Endothelial cell (in vitro differentiated cells): ENCODE measurements around the gene C3orf70. TPM values are rescaled to one million over a fixed set of nuclear protein-coding genes. Genes with fewer than 3 reads are reported as not detected.

Source experiments
- DNase-seq: peaks from one replicate; pipeline ENCODE4 v3.0.0; 2021; ENCODE audit warnings: low spot score
- H3K27ac Mint-ChIP-seq: one replicate; pipeline ENCODE4 v1.8.0; 2021; ENCODE audit warnings: mixed read lengths, inconsistent platforms; ENCODE audit not compliant: unreplicated experiment
- H3K27me3 Mint-ChIP-seq: one replicate; pipeline ENCODE4 v1.8.0; 2021; ENCODE audit warnings: mild to moderate bottlenecking, moderate library complexity, mixed read lengths, inconsistent platforms; ENCODE audit not compliant: unreplicated experiment
- H3K36me3 Mint-ChIP-seq: one replicate; pipeline ENCODE4 v1.8.0; 2021; ENCODE audit warnings: mild to moderate bottlenecking, low read depth, mixed read lengths, inconsistent platforms; ENCODE audit not compliant: unreplicated experiment
- H3K4me1 Mint-ChIP-seq: one replicate; pipeline ENCODE4 v1.8.0; 2021; ENCODE audit warnings: mild to moderate bottlenecking, mixed read lengths, inconsistent platforms; ENCODE audit not compliant: unreplicated experiment
- H3K4me3 Mint-ChIP-seq: one replicate; pipeline ENCODE4 v1.8.0; 2021; ENCODE audit warnings: mild to moderate bottlenecking, mixed read lengths, inconsistent platforms; ENCODE audit not compliant: unreplicated experiment
- H3K9me3 Mint-ChIP-seq: one replicate; pipeline ENCODE4 v1.8.0; 2021; ENCODE audit warnings: mixed read lengths, inconsistent platforms; ENCODE audit not compliant: unreplicated experiment
- total RNA-seq: library from RNA; stranded (reverse); fragmentation: NEBNext Ultra II Directional; extraction: Animal tissue kit (Norgen Biotek cat#: 25700); gene quantifications from one replicate; pipeline ENCODE4 v1.2.1, GENCODE V29; 2021; ENCODE audit not compliant: unreplicated experiment
- TF ChIP-seq, protein P1 (sequence below): fragments of 200-600 bp; sonication (generic); IDR thresholded peaks from one replicate; pipeline ENCODE4 v1.5.0; 2021; ENCODE audit warnings: antibody characterized with exemption; ENCODE audit not compliant: unreplicated experiment

C3orf70 gene
- total RNA-seq, 1 donor from 2014 or later: 1.4 TPM

DNA sequence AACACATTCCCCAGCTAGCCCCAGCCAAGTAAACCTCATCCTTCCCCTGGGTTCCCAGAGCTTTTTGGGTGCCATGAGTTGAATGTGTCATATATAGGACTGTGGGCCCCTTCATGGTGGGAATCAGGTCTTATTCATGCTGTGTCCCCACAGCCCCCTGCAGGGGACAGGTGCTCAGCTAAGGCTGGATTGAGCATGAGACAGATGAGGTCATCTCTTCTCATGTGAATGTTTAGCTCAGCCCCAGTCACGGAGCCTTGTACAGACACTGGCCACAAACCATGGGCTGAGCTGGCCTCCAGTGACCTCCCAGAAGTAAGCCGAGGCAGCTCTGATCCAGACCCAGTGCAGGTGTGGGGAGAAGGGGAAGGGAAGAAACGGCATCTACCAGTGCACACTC lies 70.7 kb downstream of the C3orf70 start:
- H3K27ac Mint-ChIP-seq: no peak overlapping the region

DNA sequence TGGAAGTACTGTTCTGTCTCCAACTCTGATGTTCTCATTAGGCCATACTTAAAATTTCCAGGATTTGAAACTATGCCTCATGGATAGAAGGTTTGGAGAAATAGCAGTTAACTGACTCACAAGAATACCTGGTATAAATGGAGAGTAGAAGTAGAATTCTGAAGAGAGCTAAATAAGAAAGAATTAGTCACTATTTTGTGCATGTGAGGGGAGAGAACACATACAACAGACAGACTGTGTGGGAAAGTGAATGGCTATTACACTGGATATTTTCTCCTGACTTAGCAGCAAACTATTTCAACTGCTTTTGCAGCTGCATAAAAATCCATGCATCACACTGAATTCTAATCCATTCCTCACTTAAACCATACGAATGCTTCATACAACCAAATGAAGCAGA lies 71.3 kb downstream of the C3orf70 start:
- TF ChIP-seq, protein P1, sequence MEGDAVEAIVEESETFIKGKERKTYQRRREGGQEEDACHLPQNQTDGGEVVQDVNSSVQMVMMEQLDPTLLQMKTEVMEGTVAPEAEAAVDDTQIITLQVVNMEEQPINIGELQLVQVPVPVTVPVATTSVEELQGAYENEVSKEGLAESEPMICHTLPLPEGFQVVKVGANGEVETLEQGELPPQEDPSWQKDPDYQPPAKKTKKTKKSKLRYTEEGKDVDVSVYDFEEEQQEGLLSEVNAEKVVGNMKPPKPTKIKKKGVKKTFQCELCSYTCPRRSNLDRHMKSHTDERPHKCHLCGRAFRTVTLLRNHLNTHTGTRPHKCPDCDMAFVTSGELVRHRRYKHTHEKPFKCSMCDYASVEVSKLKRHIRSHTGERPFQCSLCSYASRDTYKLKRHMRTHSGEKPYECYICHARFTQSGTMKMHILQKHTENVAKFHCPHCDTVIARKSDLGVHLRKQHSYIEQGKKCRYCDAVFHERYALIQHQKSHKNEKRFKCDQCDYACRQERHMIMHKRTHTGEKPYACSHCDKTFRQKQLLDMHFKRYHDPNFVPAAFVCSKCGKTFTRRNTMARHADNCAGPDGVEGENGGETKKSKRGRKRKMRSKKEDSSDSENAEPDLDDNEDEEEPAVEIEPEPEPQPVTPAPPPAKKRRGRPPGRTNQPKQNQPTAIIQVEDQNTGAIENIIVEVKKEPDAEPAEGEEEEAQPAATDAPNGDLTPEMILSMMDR: no peak
- no peak for DNase-seq
- H3K4me1 Mint-ChIP-seq: no peaks in the 10 kb centered on the region
- no peaks in the 10 kb centered on the region for H3K36me3 Mint-ChIP-seq
- no peak overlapping the region for H3K27ac Mint-ChIP-seq
- H3K27me3 Mint-ChIP-seq: no peaks in the 10 kb centered on the region
- no peaks in the 10 kb centered on the region for H3K9me3 Mint-ChIP-seq
- H3K4me3 Mint-ChIP-seq: no peak overlapping the region

More for the DNA sequence above, 70.7 kb downstream of the C3orf70 start:
- Mint-ChIP-seq H3K4me3 (no peak overlapping the region), H3K9me3 (no peaks in the 10 kb centered on the region), H3K4me1 (no peaks in the 10 kb centered on the region), H3K36me3 (no peaks in the 10 kb centered on the region), H3K27me3 (no peaks in the 10 kb centered on the region)
- TF ChIP-seq, protein P1: no peak
- no peak for DNase-seq

DNA sequence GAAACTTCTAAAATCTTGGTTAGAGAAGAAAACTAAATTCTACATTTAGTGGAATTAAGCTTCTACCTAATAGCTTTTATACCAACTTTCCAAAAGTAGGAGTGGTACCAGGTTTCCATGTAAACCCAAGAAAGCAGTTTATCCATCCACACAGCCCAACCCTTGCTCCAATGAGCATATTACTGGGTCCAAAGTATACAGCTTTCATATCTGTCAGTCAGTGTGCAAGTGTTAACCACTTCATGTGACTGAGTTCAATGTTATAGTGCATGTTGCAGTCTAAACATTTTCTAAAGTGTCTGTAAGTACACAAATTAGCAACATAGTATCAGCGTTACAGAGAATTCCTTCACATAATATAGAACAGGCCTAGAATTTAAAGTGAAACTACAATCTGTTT lies 73.2 kb downstream of the C3orf70 start:
- Mint-ChIP-seq H3K27ac (no peak overlapping the region), H3K4me1 (no peaks in the 10 kb centered on the region), H3K9me3 (no peaks in the 10 kb centered on the region), H3K36me3 (no peaks in the 10 kb centered on the region), H3K4me3 (no peak overlapping the region), H3K27me3 (peaks cover 6% of the 10 kb centered on the region)
- TF ChIP-seq, protein P1: no peak
- DNase-seq: no peak

DNA sequence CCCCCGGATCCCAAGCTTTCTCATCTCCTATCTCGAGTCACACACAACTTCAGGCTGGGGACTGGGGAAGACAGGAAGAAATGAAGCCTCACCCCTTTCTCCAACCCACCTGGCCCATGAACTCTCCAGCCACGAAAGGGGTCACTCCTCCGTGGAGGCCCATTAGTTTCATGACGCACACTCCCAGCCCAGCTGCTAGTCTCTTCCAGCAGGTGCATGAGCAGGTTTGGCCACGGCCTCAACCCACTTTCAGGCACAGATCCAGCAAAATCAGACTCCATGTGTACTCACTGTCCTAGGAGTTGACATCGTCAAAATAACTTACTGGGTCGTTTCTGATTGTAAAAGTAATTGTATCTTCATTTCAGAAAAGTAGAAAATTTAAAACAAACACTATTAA lies 76.6 kb downstream of the C3orf70 start:
- H3K9me3 Mint-ChIP-seq: no peaks in the 10 kb centered on the region

DNA sequence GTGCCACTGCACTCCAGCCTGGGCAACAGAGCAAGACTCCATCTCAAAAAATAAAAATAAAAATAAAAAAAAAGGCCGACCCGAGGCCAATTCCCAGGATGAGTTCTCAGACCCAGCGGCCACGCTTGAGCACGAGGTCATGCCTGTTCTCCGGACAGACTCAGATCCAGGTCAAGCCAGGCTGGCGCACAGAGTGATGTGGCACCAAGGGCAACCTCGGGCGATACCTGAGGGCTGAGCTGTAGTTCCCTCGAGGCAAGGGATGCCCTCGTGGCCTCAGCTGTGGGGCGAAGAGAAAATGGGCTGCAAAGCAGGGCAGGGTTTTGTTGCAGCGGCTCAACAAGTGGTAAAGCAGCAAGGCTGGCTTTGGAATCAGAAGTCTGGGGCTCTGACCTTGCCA lies 77.3 kb downstream of the C3orf70 start:
- Mint-ChIP-seq H3K4me3 (no peak overlapping the region), H3K9me3 (no peaks in the 10 kb centered on the region), H3K27ac (no peak overlapping the region), H3K27me3 (peaks cover 6% of the 10 kb centered on the region), H3K36me3 (no peaks in the 10 kb centered on the region), H3K4me1 (peaks cover 2% of the 10 kb centered on the region)
- no peak for DNase-seq
- TF ChIP-seq, protein P1: no peak

More for the DNA sequence above, 76.6 kb downstream of the C3orf70 start:
- no peak for DNase-seq
- TF ChIP-seq, protein P1: no peak
- peaks cover 6% of the 10 kb centered on the region for H3K27me3 Mint-ChIP-seq
- no peak overlapping the region for H3K27ac Mint-ChIP-seq
- no peak overlapping the region for H3K4me3 Mint-ChIP-seq
- no peaks in the 10 kb centered on the region for H3K4me1 Mint-ChIP-seq
- H3K36me3 Mint-ChIP-seq: no peaks in the 10 kb centered on the region
